IPS-NIHi7 (cell line): ENCODE results near the gene RBM19.
A peak's percentile ranks its signal among the peaks of the same experiment; 100 is the strongest.

Experiments used
- DNase-seq: peaks from one replicate; pipeline ENCODE4 v3.0.0; 2012; ENCODE audit warnings: mixed read lengths; ENCODE audit errors: extremely low spot score

RBM19 gene

GRCh38 chr12:113803759-113804140, 162.4 kb downstream of the RBM19 start:
- no peak for DNase-seq

- no peak for DNase-seq
Observed at GRCh38 chr12:113802966-113803758, 163.0 kb downstream of the RBM19 start.

- DNase-seq, result no peak
Observed at GRCh38 chr12:113802000-113802749, 163.9 kb downstream of the RBM19 start.

- DNase-seq, result no peak
Observed at GRCh38 chr12:113800201-113800600, 165.9 kb downstream of the RBM19 start.

- DNase-seq, result no peak
Observed at GRCh38 chr12:113798552-113798951, 167.6 kb downstream of the RBM19 start.

GRCh38 chr12:113797535-113797868, 168.6 kb downstream of the RBM19 start:
- DNase-seq, result no peak

- no peak for DNase-seq
Observed at GRCh38 chr12:113796852-113797534, 169.1 kb downstream of the RBM19 start.

- no peak for DNase-seq
Observed at GRCh38 chr12:113796066-113796827, 169.9 kb downstream of the RBM19 start.

- no peak for DNase-seq
Observed at GRCh38 chr12:113795445-113795844, 170.7 kb downstream of the RBM19 start.

- no peak for DNase-seq
Observed at GRCh38 chr12:113794774-113795173, 171.4 kb downstream of the RBM19 start.

- DNase-seq, result no peak
Observed at GRCh38 chr12:113793250-113793649, 172.9 kb downstream of the RBM19 start.

GRCh38 chr12:113792450-113792849, 173.7 kb downstream of the RBM19 start:
- DNase-seq, result no peak

GRCh38 chr12:113788020-113788856, 177.9 kb downstream of the RBM19 start:
- DNase-seq, result no peak

- DNase-seq, result no peak
Observed at GRCh38 chr12:113786107-113786506, 180.0 kb downstream of the RBM19 start.

- DNase-seq, result no peak
Observed at GRCh38 chr12:113783811-113784210, 182.3 kb downstream of the RBM19 start.

GRCh38 chr12:113782873-113783272, 183.3 kb downstream of the RBM19 start:
- no peak for DNase-seq

GRCh38 chr12:113781415-113782198, 184.5 kb downstream of the RBM19 start:
- no peak for DNase-seq

- DNase-seq, result no peak
Observed at GRCh38 chr12:113779774-113780173, 186.4 kb downstream of the RBM19 start.

GRCh38 chr12:113778432-113779132, 187.5 kb downstream of the RBM19 start:
- peak; percentile 56 for DNase-seq

GRCh38 chr12:113777751-113778150, 188.4 kb downstream of the RBM19 start:
- DNase-seq, result no peak
